Activated T-helper 9 cell treated with anti-CD3 and anti-CD28 coated beads, Interleukin-2, amount 50 U/mL, for 16 hours (primary cell): ENCODE results near the gene ERC2.

Experiments used
- DNase-seq: peaks from one replicate; pipeline ENCODE4 v3.0.0-alpha.2; 2020; ENCODE audit warnings: low read depth

Gene ERC2

GRCh38 chr3:55923626-55924025 lies 544.6 kb downstream of the ERC2 start:
- no peak for DNase-seq

- DNase-seq, result no peak
Observed at GRCh38 chr3:55923207-55923606, 545.1 kb downstream of the ERC2 start.

GRCh38 chr3:55912880-55913279 lies 555.4 kb downstream of the ERC2 start:
- DNase-seq, result no peak

GRCh38 chr3:55911266-55911665 lies 557.0 kb downstream of the ERC2 start:
- DNase-seq, result no peak

- DNase-seq, result no peak
Observed at GRCh38 chr3:55910543-55910942, 557.7 kb downstream of the ERC2 start.

GRCh38 chr3:55909373-55909772 lies 558.9 kb downstream of the ERC2 start:
- no peak for DNase-seq

GRCh38 chr3:55907616-55908015 lies 560.7 kb downstream of the ERC2 start:
- no peak for DNase-seq

GRCh38 chr3:55906896-55907295 lies 561.4 kb downstream of the ERC2 start:
- no peak for DNase-seq

- no peak for DNase-seq
Observed at GRCh38 chr3:55904716-55905115, 563.6 kb downstream of the ERC2 start.

GRCh38 chr3:55903680-55904079 lies 564.6 kb downstream of the ERC2 start:
- no peak for DNase-seq

- DNase-seq, result no peak
Observed at GRCh38 chr3:55902221-55902900, 565.9 kb downstream of the ERC2 start.

- no peak for DNase-seq
Observed at GRCh38 chr3:55899887-55900286, 568.4 kb downstream of the ERC2 start.

- DNase-seq, result no peak
Observed at GRCh38 chr3:55897573-55898224, 570.6 kb downstream of the ERC2 start.

GRCh38 chr3:55895897-55896566 lies 572.2 kb downstream of the ERC2 start:
- DNase-seq, result no peak

GRCh38 chr3:55894605-55895004 lies 573.7 kb downstream of the ERC2 start:
- no peak for DNase-seq

- no peak for DNase-seq
Observed at GRCh38 chr3:55893045-55893664, 575.1 kb downstream of the ERC2 start.

- no peak for DNase-seq
Observed at GRCh38 chr3:55891106-55891505, 577.2 kb downstream of the ERC2 start.

- DNase-seq, result no peak
Observed at GRCh38 chr3:55888282-55888885, 579.9 kb downstream of the ERC2 start.

- DNase-seq, result no peak
Observed at GRCh38 chr3:55885721-55886120, 582.5 kb downstream of the ERC2 start.

- no peak for DNase-seq
Observed at GRCh38 chr3:55884491-55885285, 583.6 kb downstream of the ERC2 start.

- no peak for DNase-seq
Observed at GRCh38 chr3:55884066-55884465, 584.2 kb downstream of the ERC2 start.

GRCh38 chr3:55882006-55882405 lies 586.3 kb downstream of the ERC2 start:
- DNase-seq, result no peak
